Measurements from ENCODE around the gene SAP30L.

DNA sequence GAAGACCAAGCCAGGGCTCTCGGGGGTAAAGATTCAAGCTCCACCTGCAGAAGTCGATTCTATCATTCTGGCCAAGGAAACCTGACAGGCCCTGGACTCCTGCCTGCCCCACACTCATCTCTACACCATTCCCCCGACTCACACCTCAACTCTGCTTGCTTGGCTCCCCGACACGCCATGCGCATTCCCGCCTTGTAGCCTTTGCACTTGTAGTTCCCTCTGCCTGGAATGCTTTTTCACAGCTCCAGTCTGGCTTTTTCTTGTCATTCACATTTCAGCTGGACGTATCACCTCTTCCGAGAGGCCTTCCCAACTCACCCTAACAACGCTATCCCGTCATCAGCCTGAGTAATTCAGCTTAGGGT, 60.9 kb downstream of the SAP30L start:
- TF ChIP-seq EP300 (IDR thresholded peaks at IDR 0.05; ENCODE audit: low read depth) (no peak), POLR2A (IDR thresholded peaks at IDR 0.05) (no peak)
- TF ChIP-seq, protein P1, sequence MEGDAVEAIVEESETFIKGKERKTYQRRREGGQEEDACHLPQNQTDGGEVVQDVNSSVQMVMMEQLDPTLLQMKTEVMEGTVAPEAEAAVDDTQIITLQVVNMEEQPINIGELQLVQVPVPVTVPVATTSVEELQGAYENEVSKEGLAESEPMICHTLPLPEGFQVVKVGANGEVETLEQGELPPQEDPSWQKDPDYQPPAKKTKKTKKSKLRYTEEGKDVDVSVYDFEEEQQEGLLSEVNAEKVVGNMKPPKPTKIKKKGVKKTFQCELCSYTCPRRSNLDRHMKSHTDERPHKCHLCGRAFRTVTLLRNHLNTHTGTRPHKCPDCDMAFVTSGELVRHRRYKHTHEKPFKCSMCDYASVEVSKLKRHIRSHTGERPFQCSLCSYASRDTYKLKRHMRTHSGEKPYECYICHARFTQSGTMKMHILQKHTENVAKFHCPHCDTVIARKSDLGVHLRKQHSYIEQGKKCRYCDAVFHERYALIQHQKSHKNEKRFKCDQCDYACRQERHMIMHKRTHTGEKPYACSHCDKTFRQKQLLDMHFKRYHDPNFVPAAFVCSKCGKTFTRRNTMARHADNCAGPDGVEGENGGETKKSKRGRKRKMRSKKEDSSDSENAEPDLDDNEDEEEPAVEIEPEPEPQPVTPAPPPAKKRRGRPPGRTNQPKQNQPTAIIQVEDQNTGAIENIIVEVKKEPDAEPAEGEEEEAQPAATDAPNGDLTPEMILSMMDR (IDR thresholded peaks at IDR 0.05), result no peak

Measured in transverse colon (tissue), 3 donors.